Neuronal stem cell (in vitro differentiated cells): ENCODE measurements around the gene KLF2.

ENCODE experiments used
- DNase-seq: peaks from one replicate; pipeline ENCODE4 v3.0.0-alpha.2; 2013; ENCODE audit warnings: low spot score
- H2AFZ ChIP-seq: one replicate; pipeline ENCODE4 v1.6.1; 2013; ENCODE audit warnings: mild to moderate bottlenecking, low read length, inconsistent platforms
- H2AK5ac ChIP-seq: 2 replicates; pipeline ENCODE4 v1.6.1; 2013; ENCODE audit warnings: low read depth, mild to moderate bottlenecking, inconsistent platforms, low read length, moderate library complexity, mixed read lengths
- H2BK120ac ChIP-seq: 2 replicates; pipeline ENCODE4 v1.6.1; 2013; ENCODE audit warnings: low read depth, mild to moderate bottlenecking, inconsistent platforms, low read length, moderate library complexity, mixed read lengths
- H2BK12ac ChIP-seq: one replicate; pipeline ENCODE4 v1.6.1; 2013; ENCODE audit warnings: low read length, inconsistent platforms
- H2BK15ac ChIP-seq: 2 replicates; pipeline ENCODE4 v1.6.1; 2013; ENCODE audit warnings: mild to moderate bottlenecking, low read length, inconsistent platforms, mixed read lengths
- H2BK5ac ChIP-seq: one replicate; pipeline ENCODE4 v1.6.1; 2013; ENCODE audit warnings: inconsistent platforms, mild to moderate bottlenecking, low read length, moderate library complexity
- H3K14ac ChIP-seq: one replicate; pipeline ENCODE4 v1.6.1; 2013; ENCODE audit warnings: low read length, inconsistent platforms
- H3K18ac ChIP-seq: 2 replicates; pipeline ENCODE4 v1.6.1; 2013; ENCODE audit warnings: low read length, inconsistent platforms
- H3K23ac ChIP-seq: 2 replicates; pipeline ENCODE4 v1.6.1; 2013; ENCODE audit warnings: low read depth, mild to moderate bottlenecking, mixed read lengths, low read length, inconsistent platforms; ENCODE audit not compliant: poor library complexity
- H3K27ac ChIP-seq: replicated peaks from 3 replicates; pipeline ENCODE4 v1.5.1; 2013; ENCODE audit warnings: low read length, inconsistent platforms
- H3K27me3 ChIP-seq, 3 experiments: 2 replicates each; pipeline ENCODE4 v1.6.1; 2013; ENCODE audit warnings: low read length in 3 of 3, mild to moderate bottlenecking in 2 of 3, inconsistent platforms in 1 of 3, low read depth in 1 of 3, mixed read lengths in 1 of 3, moderate library complexity in 1 of 3; ENCODE audit not compliant: control insufficient read depth in 3 of 3, insufficient read depth in 3 of 3
- H3K36me3 ChIP-seq, 2 donors: replicated peaks in 1 of 2; 2 replicates each; pipeline ENCODE4 v1.6.1; 2013; ENCODE audit warnings: low read length in 2 of 2; ENCODE audit not compliant: control insufficient read depth in 2 of 2, insufficient read depth in 2 of 2
- H3K4ac ChIP-seq: 2 replicates; pipeline ENCODE4 v1.6.1; 2013; ENCODE audit warnings: inconsistent platforms, mild to moderate bottlenecking, low read length, moderate library complexity
- H3K4me1 ChIP-seq, 2 donors: 1 replicate in 1 of 2; 2 replicates in 1 of 2; pipeline ENCODE4 v1.6.1; 2013; ENCODE audit warnings: low read length in 2 of 2, low read depth in 1 of 2; ENCODE audit not compliant: control insufficient read depth in 2 of 2, insufficient read depth in 1 of 2
- H3K4me2 ChIP-seq: one replicate; pipeline ENCODE4 v1.6.1; 2013; ENCODE audit warnings: mild to moderate bottlenecking, low read length, inconsistent platforms; ENCODE audit not compliant: insufficient read depth, poor library complexity, severe bottlenecking
- H3K4me3 ChIP-seq, 2 donors: 2 replicates each; pipeline ENCODE4 v1.5.1; 2013; ENCODE audit warnings: low read length in 2 of 2, mild to moderate bottlenecking in 2 of 2, inconsistent platforms in 1 of 2, moderate library complexity in 1 of 2
- H3K79me1 ChIP-seq: one replicate; pipeline ENCODE4 v1.6.1; 2013; ENCODE audit warnings: low read depth, mild to moderate bottlenecking, inconsistent platforms, low read length, moderate library complexity
- H3K9ac ChIP-seq: one replicate; pipeline ENCODE4 v1.6.1; 2013; ENCODE audit warnings: mild to moderate bottlenecking, low read depth, low read length, inconsistent platforms; ENCODE audit not compliant: poor library complexity
- H3K9me3 ChIP-seq, 2 donors: replicated peaks in 1 of 2; 2 replicates each; pipeline versions ENCODE3 to v1.6.1; 2013; ENCODE audit warnings: low read length in 2 of 2, mild to moderate bottlenecking in 2 of 2, inconsistent platforms in 1 of 2, low read depth in 1 of 2, mixed read lengths in 1 of 2, moderate library complexity in 1 of 2; ENCODE audit not compliant: control insufficient read depth in 2 of 2, insufficient read depth in 1 of 2
- H4K8ac ChIP-seq: one replicate; pipeline ENCODE4 v1.6.1; 2013; ENCODE audit warnings: low read depth, mild to moderate bottlenecking, inconsistent platforms, low read length, moderate library complexity
- H4K91ac ChIP-seq: one replicate; pipeline ENCODE4 v1.6.1; 2013; ENCODE audit warnings: low read length, low read depth, mild to moderate bottlenecking, inconsistent platforms; ENCODE audit not compliant: poor library complexity
- WGBS, 2 donors: extraction: QIAGEN DNeasy Blood & Tissue Kit; methylation state at CpG; one replicate each; pipeline ENCODE4 v1.1.7; 2013; ENCODE audit warnings: missing lambda C conversion rate in 2 of 2, mixed read lengths in 1 of 2; ENCODE audit not compliant: insufficient read length in 2 of 2, insufficient replicate concordance in 1 of 2; ENCODE audit errors: extremely low coverage in 2 of 2; 5-methylcytosine and 5-hydroxymethylcytosine counted together

KLF2 gene

GRCh38 chr19:16289594-16289993 is 35.0 kb upstream of the KLF2 start:
- no peak overlapping the region for H2BK5ac ChIP-seq
- peaks cover 1% of the 10 kb centered on the region for H3K79me1 ChIP-seq
- H3K23ac ChIP-seq = no peak overlapping the region
- no peak overlapping the region for H3K4me3 ChIP-seq
- no peak overlapping the region for H2BK120ac ChIP-seq
- H3K9me3 ChIP-seq = peaks cover 0 to 3% of the 10 kb centered on the region in 2 donors
- H3K4me1 ChIP-seq = peaks cover 0 to 5% of the 10 kb centered on the region in 2 donors
- H3K27ac ChIP-seq = no peak overlapping the region
- WGBS, 2 donors = no CpG with 5 or more reads among the region's 7 CpGs
- no peak overlapping the region for H3K4me2 ChIP-seq
- no peak overlapping the region for H4K91ac ChIP-seq
- peaks cover 0 to 29% (median 0%) of the 10 kb centered on the region in 3 experiments for H3K27me3 ChIP-seq
- H3K14ac ChIP-seq = no peak overlapping the region
- H2BK15ac ChIP-seq = no peak overlapping the region
- no peak overlapping the region for H2BK12ac ChIP-seq
- no peak overlapping the region for H2AK5ac ChIP-seq
- no peak overlapping the region for H3K9ac ChIP-seq
- H3K36me3 ChIP-seq = no peaks in the 10 kb centered on the region
- no peak overlapping the region for H3K4ac ChIP-seq
- H3K18ac ChIP-seq = no peak overlapping the region
- DNase-seq = no peak
- H4K8ac ChIP-seq = no peak overlapping the region
- no peak overlapping the region for H2AFZ ChIP-seq

GRCh38 chr19:16290692-16291091 is 33.9 kb upstream of the KLF2 start:
- H3K4me3 ChIP-seq = no peak overlapping the region
- H2BK15ac ChIP-seq = no peak overlapping the region
- no CpG with 5 or more reads among the region's 10 CpGs for WGBS, 2 donors
- no peak overlapping the region for H3K14ac ChIP-seq
- no peak overlapping the region for H3K9ac ChIP-seq
- H3K79me1 ChIP-seq = peaks cover 1% of the 10 kb centered on the region
- no peak overlapping the region for H4K91ac ChIP-seq
- H3K4me2 ChIP-seq = no peak overlapping the region
- no peaks in the 10 kb centered on the region for H3K36me3 ChIP-seq
- H3K23ac ChIP-seq = no peak overlapping the region
- H3K27ac ChIP-seq = no peak overlapping the region
- H3K4me1 ChIP-seq = peaks cover 0 to 5% of the 10 kb centered on the region in 2 donors
- H3K9me3 ChIP-seq = peaks cover 0 to 3% of the 10 kb centered on the region in 2 donors
- peaks cover 0 to 20% (median 0%) of the 10 kb centered on the region in 3 experiments for H3K27me3 ChIP-seq
- no peak overlapping the region for H4K8ac ChIP-seq
- no peak overlapping the region for H2AK5ac ChIP-seq
- no peak overlapping the region for H2BK12ac ChIP-seq
- no peak overlapping the region for H2BK120ac ChIP-seq
- no peak overlapping the region for H3K18ac ChIP-seq
- no peak for DNase-seq
- H2BK5ac ChIP-seq = no peak overlapping the region
- H2AFZ ChIP-seq = no peak overlapping the region
- no peak overlapping the region for H3K4ac ChIP-seq

GRCh38 chr19:16293118-16294091 is 31.2 kb upstream of the KLF2 start:
- H2BK12ac ChIP-seq = no peak overlapping the region
- no peak overlapping the region for H4K8ac ChIP-seq
- no peak overlapping the region for H3K14ac ChIP-seq
- no peak overlapping the region for H3K4me3 ChIP-seq
- peaks cover 0 to 3% of the 10 kb centered on the region in 2 donors for H3K9me3 ChIP-seq
- H2BK15ac ChIP-seq = no peak overlapping the region
- peak overlapping the region; percentile 28 for H2AFZ ChIP-seq
- no peaks in the 10 kb centered on the region for H3K36me3 ChIP-seq
- no peak overlapping the region for H2AK5ac ChIP-seq
- no peak overlapping the region for H2BK5ac ChIP-seq
- no peak overlapping the region for H3K9ac ChIP-seq
- no peak overlapping the region for H4K91ac ChIP-seq
- no peak overlapping the region for H2BK120ac ChIP-seq
- DNase-seq = no peak
- H3K79me1 ChIP-seq = peaks cover 1% of the 10 kb centered on the region
- H3K4ac ChIP-seq = no peak overlapping the region
- H3K18ac ChIP-seq = no peak overlapping the region
- H3K4me2 ChIP-seq = no peak overlapping the region
- no peak overlapping the region for H3K27ac ChIP-seq
- no peaks in the 10 kb centered on the region for H3K27me3 ChIP-seq
- WGBS, 2 donors = no CpG with 5 or more reads among the region's 27 CpGs
- no peaks in the 10 kb centered on the region for H3K4me1 ChIP-seq
- no peak overlapping the region for H3K23ac ChIP-seq

- Histone ChIP-seq H3K4ac (no peak overlapping the region), H2BK12ac (no peak overlapping the region), H3K27me3 (no peaks in the 10 kb centered on the region), H3K27ac (no peak overlapping the region), H2AFZ (no peak overlapping the region), H3K79me1 (peaks cover 1% of the 10 kb centered on the region), H4K8ac (no peak overlapping the region), H3K4me1 (no peaks in the 10 kb centered on the region), H3K9me3 (no peaks in the 10 kb centered on the region), H2BK5ac (no peak overlapping the region), H3K23ac (no peak overlapping the region), H3K36me3 (no peaks in the 10 kb centered on the region), H4K91ac (no peak overlapping the region), H3K4me3 (no peak overlapping the region), H3K18ac (no peak overlapping the region), H3K4me2 (no peak overlapping the region), H2AK5ac (no peak overlapping the region), H2BK120ac (no peak overlapping the region), H3K9ac (no peak overlapping the region), H3K14ac (no peak overlapping the region), H2BK15ac (no peak overlapping the region)
- WGBS, 2 donors = no CpG with 5 or more reads among the region's 12 CpGs
- no peak for DNase-seq
Measured at GRCh38 chr19:16295057-16295456, 29.6 kb upstream of the KLF2 start.
